Astrocyte (in vitro differentiated cells and primary cell): Measurements from ENCODE around the gene POP5.

Experiments
- EZH2 ChIP-seq: IDR thresholded peaks from 2 replicates; pipeline ENCODE4 v1.6.1; 2012; ENCODE audit warnings: mild to moderate bottlenecking, low read length, inconsistent platforms; ENCODE audit not compliant: insufficient read depth
- TF ChIP-seq, protein P1 (sequence below): IDR thresholded peaks from 2 replicates; pipeline ENCODE4 v1.5.1; 2011; ENCODE audit warnings: low read depth, mild to moderate bottlenecking, inconsistent platforms, low read length, moderate library complexity; ENCODE audit not compliant: insufficient read depth

GRCh38 chr12:120537856-120538220, 43.4 kb downstream of the POP5 start:
- TF ChIP-seq EZH2, result no peak
- TF ChIP-seq, protein P1, sequence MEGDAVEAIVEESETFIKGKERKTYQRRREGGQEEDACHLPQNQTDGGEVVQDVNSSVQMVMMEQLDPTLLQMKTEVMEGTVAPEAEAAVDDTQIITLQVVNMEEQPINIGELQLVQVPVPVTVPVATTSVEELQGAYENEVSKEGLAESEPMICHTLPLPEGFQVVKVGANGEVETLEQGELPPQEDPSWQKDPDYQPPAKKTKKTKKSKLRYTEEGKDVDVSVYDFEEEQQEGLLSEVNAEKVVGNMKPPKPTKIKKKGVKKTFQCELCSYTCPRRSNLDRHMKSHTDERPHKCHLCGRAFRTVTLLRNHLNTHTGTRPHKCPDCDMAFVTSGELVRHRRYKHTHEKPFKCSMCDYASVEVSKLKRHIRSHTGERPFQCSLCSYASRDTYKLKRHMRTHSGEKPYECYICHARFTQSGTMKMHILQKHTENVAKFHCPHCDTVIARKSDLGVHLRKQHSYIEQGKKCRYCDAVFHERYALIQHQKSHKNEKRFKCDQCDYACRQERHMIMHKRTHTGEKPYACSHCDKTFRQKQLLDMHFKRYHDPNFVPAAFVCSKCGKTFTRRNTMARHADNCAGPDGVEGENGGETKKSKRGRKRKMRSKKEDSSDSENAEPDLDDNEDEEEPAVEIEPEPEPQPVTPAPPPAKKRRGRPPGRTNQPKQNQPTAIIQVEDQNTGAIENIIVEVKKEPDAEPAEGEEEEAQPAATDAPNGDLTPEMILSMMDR, result no peak
